HepG2 (cell line): ENCODE measurements around the gene DUS1L.

Experiments used
- HNF4A ChIP-seq: sonication (generic); formaldehyde crosslinking; IDR thresholded peaks from 2 replicates; pipeline ENCODE4 v1.4.0; 2020; ENCODE audit warnings: missing genetic modification reagents
- POLR2A ChIP-seq, 2 experiments: IDR thresholded peaks; 2 replicates each; pipeline ENCODE4 v1.6.1; 2011; ENCODE audit warnings: low read depth in 2 of 2, low read length in 2 of 2, mild to moderate bottlenecking in 1 of 2, moderate library complexity in 1 of 2; ENCODE audit not compliant: insufficient read depth in 1 of 2

DNA sequence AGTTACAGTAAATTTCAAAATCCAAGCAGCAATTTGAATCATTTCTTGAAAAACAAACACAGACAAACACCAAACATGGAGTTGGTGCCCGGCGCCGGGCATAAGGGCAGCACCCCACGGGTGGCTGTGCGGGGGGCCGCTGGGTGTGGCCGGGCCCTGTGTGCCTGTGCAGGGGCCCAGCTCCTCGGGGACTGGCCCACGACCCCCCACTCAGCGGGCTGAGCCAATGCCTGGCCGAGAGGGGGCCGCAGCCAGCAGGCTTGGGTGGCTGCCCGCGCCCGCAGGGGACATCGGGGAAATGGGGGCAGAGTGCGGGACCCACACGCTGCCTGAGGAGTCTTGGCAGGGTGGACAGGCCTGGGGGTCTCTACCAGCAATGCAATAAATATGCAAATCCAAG lies 12.8 kb upstream of the DUS1L start:
- TF ChIP-seq POLR2A (IDR thresholded peaks at IDR 0.05; ENCODE audit: insufficient read depth in 1 of 2, low read depth in 2 of 2, low read length in 2 of 2) (no peak), HNF4A (CRISPR knock-in tag) (no peak)
